Subcutaneous abdominal adipose tissue (tissue), 5 donors: ENCODE results near the gene FAM107B.

Experiments used
- H3K27ac ChIP-seq: one replicate; pipeline ENCODE4 v1.7.0; 2013; ENCODE audit warnings: low read depth, mild to moderate bottlenecking, inconsistent platforms, low read length, moderate library complexity
- H3K27me3 ChIP-seq, 5 donors: one replicate each; pipeline ENCODE4 v1.7.0; 2013; ENCODE audit warnings: low read length in 5 of 5, inconsistent platforms in 1 of 5; ENCODE audit not compliant: control insufficient read depth in 5 of 5, insufficient read depth in 4 of 5
- H3K36me3 ChIP-seq, 5 donors: one replicate each; pipeline ENCODE4 v1.7.0; 2013; ENCODE audit warnings: low read length in 5 of 5; ENCODE audit not compliant: control insufficient read depth in 5 of 5, insufficient read depth in 5 of 5
- H3K4me1 ChIP-seq, 5 donors: one replicate each; pipeline ENCODE4 v1.7.0; 2013; ENCODE audit warnings: low read length in 5 of 5, mild to moderate bottlenecking in 3 of 5, moderate library complexity in 1 of 5; ENCODE audit not compliant: control insufficient read depth in 5 of 5, insufficient read depth in 5 of 5
- H3K4me3 ChIP-seq, 5 donors: one replicate each; pipeline ENCODE4 v1.7.0; 2013; ENCODE audit warnings: low read length in 5 of 5, low read depth in 1 of 5
- H3K9ac ChIP-seq, 5 donors: one replicate each; pipeline ENCODE4 v1.7.0; 2013; ENCODE audit warnings: low read length in 5 of 5, mild to moderate bottlenecking in 4 of 5, moderate library complexity in 3 of 5
- H3K9me3 ChIP-seq, 5 donors: one replicate each; pipeline ENCODE4 v1.7.0; 2013; ENCODE audit warnings: low read length in 5 of 5; ENCODE audit not compliant: control insufficient read depth in 5 of 5
- donor health status: healthy.
- donor health status: healthy.
- donor health status: healthy.
- donor health status: healthy.
- donor health status: healthy.

FAM107B gene

DNA sequence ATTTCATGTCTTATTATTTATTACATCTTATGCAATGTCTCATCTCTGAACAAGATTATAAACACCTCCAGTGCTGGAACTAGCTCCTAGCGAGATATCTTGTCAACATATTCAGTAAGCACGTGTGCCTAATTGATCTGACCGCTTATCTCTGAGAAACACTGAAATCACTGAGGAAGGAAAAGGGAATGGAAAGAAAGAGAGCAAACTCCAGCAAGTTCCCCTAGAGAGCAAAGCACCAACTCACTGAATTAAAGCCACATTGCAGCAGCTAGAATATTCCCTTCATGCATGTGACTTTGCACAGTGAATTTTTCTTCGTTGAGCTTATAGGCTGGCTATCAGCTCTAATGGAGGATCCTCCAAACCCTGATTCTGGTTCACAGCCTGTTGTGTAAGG is 266.9 kb downstream of the FAM107B start:
- Histone ChIP-seq H3K4me1 (peaks cover 0 to 17% (median 10%) of the 10 kb centered on the region in 5 donors), H3K27me3 (no peaks in the 10 kb centered on the region), H3K4me3 (no peak overlapping the region), H3K36me3 (peaks cover 0 to 6% (median 3%) of the 10 kb centered on the region in 5 donors), H3K9me3 (peaks cover 0 to 7% (median 0%) of the 10 kb centered on the region in 5 donors), H3K9ac (no peak overlapping the region), H3K27ac (no peak overlapping the region)

- H3K9ac ChIP-seq: no peak overlapping the region
- H3K9me3 ChIP-seq: peaks cover 0 to 7% (median 0%) of the 10 kb centered on the region in 5 donors
Observed at GRCh38 chr10:14507176-14507575, 267.5 kb downstream of the FAM107B start.

GRCh38 chr10:14502431-14502830 is 272.3 kb downstream of the FAM107B start:
- Histone ChIP-seq H3K36me3 (no peaks in the 10 kb centered on the region), H3K9ac (no peak overlapping the region), H3K9me3 (no peaks in the 10 kb centered on the region), H3K27ac (no peak overlapping the region), H3K4me1 (peaks cover 0 to 11% (median 5%) of the 10 kb centered on the region in 5 donors), H3K4me3 (no peak overlapping the region), H3K27me3 (no peaks in the 10 kb centered on the region)

More at GRCh38 chr10:14507176-14507575, 267.5 kb downstream of the FAM107B start:
- no peak overlapping the region for H3K27ac ChIP-seq
- H3K36me3 ChIP-seq: peaks cover 0 to 6% (median 0%) of the 10 kb centered on the region in 5 donors
- H3K4me1 ChIP-seq: peaks cover 0 to 17% (median 10%) of the 10 kb centered on the region in 5 donors
- H3K27me3 ChIP-seq: no peaks in the 10 kb centered on the region
- no peak overlapping the region for H3K4me3 ChIP-seq

DNA sequence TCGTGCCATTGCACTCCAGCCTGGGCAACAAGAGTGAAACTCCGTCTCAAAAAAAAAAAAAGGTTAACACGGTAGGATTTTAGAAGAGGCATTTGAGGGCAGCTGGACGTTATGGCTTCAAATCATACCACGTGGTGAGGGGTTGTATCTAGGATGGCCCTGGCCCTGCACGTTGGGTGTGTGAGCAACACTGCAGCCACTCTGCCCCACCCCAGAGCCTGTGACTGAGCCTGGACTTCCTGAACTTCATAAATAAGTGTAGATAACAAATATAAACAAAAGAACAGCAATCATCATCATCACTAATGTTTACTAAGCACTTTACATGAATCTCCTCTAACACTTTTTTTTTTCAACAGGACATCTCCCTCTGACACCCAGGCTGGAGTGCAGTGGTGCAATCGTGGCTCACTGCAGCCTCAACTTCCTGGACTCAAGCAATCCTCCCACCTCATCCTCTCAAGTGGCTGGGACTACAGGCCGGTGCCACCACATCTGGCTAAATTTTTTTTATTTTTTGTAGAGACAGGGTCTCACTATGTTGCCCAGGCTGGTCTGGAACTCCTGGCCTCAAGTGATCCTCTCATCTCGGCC is 274.4 kb downstream of the FAM107B start:
- Histone ChIP-seq H3K27me3 (no peaks in the 10 kb centered on the region), H3K9ac (no peak overlapping the region), H3K9me3 (no peaks in the 10 kb centered on the region), H3K36me3 (no peaks in the 10 kb centered on the region), H3K4me3 (no peak overlapping the region), H3K4me1 (peaks cover 0 to 11% (median 5%) of the 10 kb centered on the region in 5 donors), H3K27ac (no peak overlapping the region)

DNA sequence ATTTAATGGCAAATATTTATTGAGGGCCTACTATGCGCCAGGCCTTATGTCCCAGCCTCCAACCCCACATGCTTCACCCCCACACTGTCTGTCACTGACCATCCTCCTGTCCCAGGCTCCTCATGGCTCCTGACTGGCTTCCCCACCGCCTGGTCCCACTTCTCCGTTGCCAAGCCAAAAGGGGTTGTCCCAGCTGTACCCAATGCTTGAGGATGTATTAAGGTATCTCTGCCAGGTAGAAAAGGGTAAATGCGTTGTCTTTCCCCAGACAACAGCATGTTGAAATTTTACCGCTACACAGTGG is 275.1 kb downstream of the FAM107B start:
- Histone ChIP-seq H3K27ac (peak overlapping the region; percentile 35), H3K4me1 (peaks cover 0 to 11% (median 5%) of the 10 kb centered on the region in 5 donors), H3K9me3 (no peaks in the 10 kb centered on the region), H3K36me3 (no peaks in the 10 kb centered on the region), H3K27me3 (no peaks in the 10 kb centered on the region), H3K9ac (peak overlapping the region in 1 of 5 donors; percentile 6), H3K4me3 (no peak overlapping the region)

DNA sequence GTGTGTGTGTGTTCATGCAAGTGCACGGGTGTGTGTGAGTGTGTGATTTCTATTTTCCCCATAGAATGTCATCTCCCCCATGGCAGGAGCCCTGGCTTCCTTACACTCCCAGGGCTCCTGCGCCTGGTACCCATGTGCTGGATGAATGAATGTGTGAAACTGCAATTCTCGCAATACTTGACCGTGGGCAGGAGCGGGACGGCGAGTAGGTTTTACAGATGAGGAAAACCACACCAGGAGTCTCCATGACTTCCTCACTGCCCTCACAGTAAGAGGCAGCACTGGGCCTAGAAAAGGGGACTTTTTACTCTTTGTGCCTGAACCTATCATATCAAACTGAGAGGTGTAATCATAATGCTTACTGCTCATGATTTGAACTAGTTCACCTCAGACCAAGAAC is 276.4 kb downstream of the FAM107B start:
- Histone ChIP-seq H3K27ac (no peak overlapping the region), H3K27me3 (no peaks in the 10 kb centered on the region), H3K4me1 (peaks cover 0 to 11% (median 5%) of the 10 kb centered on the region in 5 donors), H3K9me3 (no peaks in the 10 kb centered on the region), H3K36me3 (no peaks in the 10 kb centered on the region), H3K4me3 (no peak overlapping the region), H3K9ac (no peak overlapping the region)

DNA sequence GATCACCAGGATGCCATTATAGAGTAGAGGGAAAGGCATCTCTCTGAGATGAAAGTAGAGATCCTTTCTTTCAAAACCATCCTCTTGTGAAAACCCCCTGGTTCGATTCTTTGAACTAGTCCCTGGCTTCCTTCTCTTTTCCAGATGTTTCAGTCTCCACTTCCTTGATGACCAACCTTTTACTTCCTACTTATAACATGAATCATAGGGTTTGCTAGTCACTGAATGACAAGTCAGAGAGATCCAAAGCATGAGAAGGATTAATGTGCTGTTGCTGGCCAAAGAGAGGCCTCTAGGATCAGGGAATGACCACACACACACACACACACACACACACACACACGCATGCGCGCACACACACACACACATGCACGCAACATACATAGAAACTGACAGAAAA is 282.9 kb downstream of the FAM107B start:
- H3K4me1 ChIP-seq: no peaks in the 10 kb centered on the region
- no peak overlapping the region for H3K4me3 ChIP-seq
- H3K27me3 ChIP-seq: peaks cover 0 to 6% (median 4%) of the 10 kb centered on the region in 5 donors
- H3K9ac ChIP-seq: no peak overlapping the region
- no peaks in the 10 kb centered on the region for H3K36me3 ChIP-seq
- H3K9me3 ChIP-seq: peaks cover 0 to 5% (median 0%) of the 10 kb centered on the region in 5 donors
- H3K27ac ChIP-seq: no peak overlapping the region

DNA sequence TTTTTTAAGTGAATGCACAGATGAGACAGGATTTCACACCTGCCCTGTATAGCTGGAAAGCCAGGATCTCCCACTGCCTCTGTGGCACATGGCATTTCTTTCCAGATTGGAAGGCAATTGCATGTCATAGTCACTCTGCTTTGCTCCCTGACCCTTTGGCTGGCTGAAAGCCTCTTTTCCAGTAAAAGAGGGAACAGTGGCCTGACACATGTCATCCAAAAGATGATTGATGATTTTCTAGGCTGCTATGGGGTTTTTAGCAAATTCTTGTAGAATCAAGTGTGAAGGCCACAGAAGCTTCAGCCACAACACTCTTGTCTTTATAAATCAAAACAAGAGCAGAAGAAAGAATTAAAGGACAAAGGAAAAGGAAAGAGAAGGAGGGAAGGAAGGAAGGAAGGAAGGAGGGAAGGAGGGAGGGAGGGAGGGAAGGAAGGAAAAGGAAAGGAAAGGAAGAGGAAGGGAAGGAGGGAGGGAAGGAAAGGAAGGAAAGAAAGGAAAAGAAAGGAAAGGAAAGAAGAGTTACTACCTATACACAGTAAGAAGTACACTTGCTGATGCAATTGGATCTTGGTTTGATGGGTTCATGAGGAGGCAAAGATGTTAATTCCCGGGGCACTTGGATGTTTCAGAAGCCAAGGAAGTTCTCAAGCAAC is 285.0 kb downstream of the FAM107B start:
- no peak overlapping the region for H3K27ac ChIP-seq
- no peaks in the 10 kb centered on the region for H3K4me1 ChIP-seq
- peaks cover 0 to 5% (median 0%) of the 10 kb centered on the region in 5 donors for H3K9me3 ChIP-seq
- H3K27me3 ChIP-seq: peaks cover 6 to 16% (median 11%) of the 10 kb centered on the region in 5 donors
- H3K36me3 ChIP-seq: no peaks in the 10 kb centered on the region
- no peak overlapping the region for H3K4me3 ChIP-seq
- no peak overlapping the region for H3K9ac ChIP-seq

- Histone ChIP-seq H3K27me3 (peaks cover 11 to 25% (median 12%) of the 10 kb centered on the region in 5 donors), H3K36me3 (no peaks in the 10 kb centered on the region), H3K9ac (no peak overlapping the region), H3K4me3 (no peak overlapping the region), H3K9me3 (peaks cover 0 to 5% (median 0%) of the 10 kb centered on the region in 5 donors), H3K4me1 (no peaks in the 10 kb centered on the region), H3K27ac (no peak overlapping the region)
Observed at GRCh38 chr10:14487488-14487883, 287.2 kb downstream of the FAM107B start.

- Histone ChIP-seq H3K9me3 (peaks cover 0 to under 1% (median 0%) of the 10 kb centered on the region in 5 donors), H3K9ac (no peak overlapping the region), H3K36me3 (no peaks in the 10 kb centered on the region), H3K4me1 (no peaks in the 10 kb centered on the region), H3K27me3 (peaks cover 11 to 25% (median 12%) of the 10 kb centered on the region in 5 donors), H3K4me3 (no peak overlapping the region), H3K27ac (no peak overlapping the region)
Observed at GRCh38 chr10:14486777-14487487, 287.8 kb downstream of the FAM107B start.
